Tibial artery (tissue), 4 donors: Measurements from ENCODE around the gene OTOP2.
A peak's percentile ranks its signal among the peaks of the same experiment; 100 is the strongest.

Experiments used
- DNase-seq, 2 donors: peaks; one replicate each; pipeline ENCODE4 v3.0.0-alpha.2; 2019
- H3K27ac ChIP-seq, 2 donors: fragments of 200-600 bp; sonication (generic) in 1 of 2; 1 replicate in 1 of 2; 2 replicates in 1 of 2; pipeline ENCODE4 v1.5.1; 2018 to 2019; ENCODE audit warnings: mild to moderate bottlenecking in 1 of 2
- H3K27me3 ChIP-seq, 2 donors: fragments of 200-600 bp; sonication (generic) in 1 of 2; one replicate each; pipeline versions ENCODE4 v1.5.1 to v1.6.0; 2016 to 2019
- H3K36me3 ChIP-seq, 3 donors: fragments of 200-600 bp; sonication (generic) in 2 of 3; one replicate each; pipeline ENCODE4 v1.5.1; 2016 to 2019; ENCODE audit warnings: mild to moderate bottlenecking in 2 of 3
- H3K4me1 ChIP-seq, 4 donors: fragments of 200-600 bp; sonication (generic) in 2 of 4; 1 replicate in 3 of 4; 2 replicates in 1 of 4; pipeline ENCODE4 v1.5.1; 2016 to 2019
- H3K4me3 ChIP-seq, 2 donors: fragments of 200-600 bp; sonication (generic) in 1 of 2; 1 replicate in 1 of 2; 2 replicates in 1 of 2; pipeline ENCODE4 v1.5.1; 2018 to 2019; ENCODE audit warnings: mild to moderate bottlenecking in 2 of 2
- H3K9me3 ChIP-seq, 3 donors: fragments of 200-600 bp; sonication (generic) in 1 of 3; one replicate each; pipeline ENCODE4 v1.5.1; 2016 to 2019
- intact Hi-C: fragments of 100-400 bp; cut with DNase I; formaldehyde crosslinking; loops from one replicate; pipeline ENCODE4 v1.15.0; 2023; ENCODE audit warnings: low total_unique reads
- TF ChIP-seq, protein P1 (sequence below), 2 experiments: fragments of 200-600 bp in 1 of 2; fragments of 450-650 bp in 1 of 2; IDR thresholded peaks; one replicate each; pipeline ENCODE4 v1.5.1; 2017 to 2019; ENCODE audit warnings: antibody characterized with exemption in 2 of 2, mild to moderate bottlenecking in 1 of 2, moderate library complexity in 1 of 2

OTOP2 gene

GRCh38 chr17:74954115-74954514, 30.0 kb downstream of the OTOP2 start:
- intact Hi-C loops = no loop called here
- TF ChIP-seq, protein P1, sequence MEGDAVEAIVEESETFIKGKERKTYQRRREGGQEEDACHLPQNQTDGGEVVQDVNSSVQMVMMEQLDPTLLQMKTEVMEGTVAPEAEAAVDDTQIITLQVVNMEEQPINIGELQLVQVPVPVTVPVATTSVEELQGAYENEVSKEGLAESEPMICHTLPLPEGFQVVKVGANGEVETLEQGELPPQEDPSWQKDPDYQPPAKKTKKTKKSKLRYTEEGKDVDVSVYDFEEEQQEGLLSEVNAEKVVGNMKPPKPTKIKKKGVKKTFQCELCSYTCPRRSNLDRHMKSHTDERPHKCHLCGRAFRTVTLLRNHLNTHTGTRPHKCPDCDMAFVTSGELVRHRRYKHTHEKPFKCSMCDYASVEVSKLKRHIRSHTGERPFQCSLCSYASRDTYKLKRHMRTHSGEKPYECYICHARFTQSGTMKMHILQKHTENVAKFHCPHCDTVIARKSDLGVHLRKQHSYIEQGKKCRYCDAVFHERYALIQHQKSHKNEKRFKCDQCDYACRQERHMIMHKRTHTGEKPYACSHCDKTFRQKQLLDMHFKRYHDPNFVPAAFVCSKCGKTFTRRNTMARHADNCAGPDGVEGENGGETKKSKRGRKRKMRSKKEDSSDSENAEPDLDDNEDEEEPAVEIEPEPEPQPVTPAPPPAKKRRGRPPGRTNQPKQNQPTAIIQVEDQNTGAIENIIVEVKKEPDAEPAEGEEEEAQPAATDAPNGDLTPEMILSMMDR (IDR thresholded peaks at IDR 0.05) = no peak
- DNase-seq = no peak
- Histone ChIP-seq H3K4me1 (no peaks in the 10 kb centered on the region), H3K36me3 (peaks cover 0 to 19% (median 0%) of the 10 kb centered on the region in 3 donors), H3K27me3 (peaks cover 0 to 44% of the 10 kb centered on the region in 2 donors), H3K27ac (no peak overlapping the region), H3K9me3 (no peaks in the 10 kb centered on the region), H3K4me3 (no peak overlapping the region)

DNA sequence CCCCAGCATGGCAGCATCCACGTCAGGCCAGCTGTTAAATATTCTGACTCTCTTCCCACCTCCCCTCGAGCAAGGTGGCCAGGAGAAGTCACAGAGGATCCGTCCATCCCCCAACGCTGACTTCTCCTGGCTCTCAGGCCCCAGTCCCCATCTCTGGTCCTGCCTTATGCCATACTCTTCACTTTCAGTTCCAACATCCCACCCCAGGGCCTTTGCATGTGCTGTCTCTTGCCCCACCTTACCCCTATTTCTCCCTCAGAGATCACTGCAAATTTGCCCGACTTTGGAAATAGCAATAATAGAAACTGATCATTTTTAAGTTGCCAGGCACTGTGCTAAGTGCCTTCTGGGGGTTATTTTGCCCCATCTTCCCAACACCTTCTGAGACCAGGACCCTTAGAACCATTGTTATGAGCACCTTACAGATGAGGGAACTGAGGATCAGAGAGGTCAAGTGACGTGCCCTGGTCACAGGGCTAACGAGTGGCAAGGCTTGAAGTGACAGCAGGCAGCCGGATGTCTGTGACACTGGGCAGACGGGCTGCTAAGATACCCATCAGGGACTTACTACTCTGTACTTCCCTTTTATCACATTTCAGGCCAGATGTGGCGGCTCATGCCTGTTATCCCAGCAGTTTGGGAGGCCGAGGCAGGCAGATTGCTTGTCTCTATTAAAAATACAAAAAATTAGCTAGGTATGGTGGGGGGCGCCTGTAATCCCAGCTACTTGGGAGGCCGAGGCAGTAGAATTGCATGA, 30.8 kb downstream of the OTOP2 start:
- intact Hi-C loops = no loop called here
- peaks cover 0 to 37% of the 10 kb centered on the region in 2 donors for H3K27me3 ChIP-seq
- H3K4me1 ChIP-seq = no peaks in the 10 kb centered on the region
- DNase-seq = no peak
- peaks cover 0 to 19% (median 0%) of the 10 kb centered on the region in 3 donors for H3K36me3 ChIP-seq
- H3K9me3 ChIP-seq = no peaks in the 10 kb centered on the region
- no peak overlapping the region for H3K4me3 ChIP-seq
- no peak overlapping the region for H3K27ac ChIP-seq
- TF ChIP-seq, protein P1 (IDR thresholded peaks at IDR 0.05) = no peak

DNA sequence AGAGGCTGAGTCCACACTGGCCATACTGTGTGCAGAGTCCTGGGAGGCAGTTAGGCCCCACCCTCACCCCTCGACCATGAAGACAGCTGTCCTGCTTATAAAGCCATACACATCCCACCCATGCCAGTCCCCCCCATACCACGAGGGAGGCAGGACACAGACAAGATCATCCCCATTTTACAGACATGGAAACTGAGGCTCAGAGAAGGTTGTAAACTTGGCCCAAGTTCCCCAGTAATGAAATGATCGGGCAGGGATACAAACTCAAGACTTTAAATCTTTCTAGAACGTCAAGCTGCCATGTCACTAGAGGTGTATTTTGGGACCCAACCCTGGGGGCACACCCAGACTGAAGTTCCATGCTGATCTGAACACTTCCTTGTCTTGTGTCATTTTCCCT, 32.0 kb downstream of the OTOP2 start:
- DNase-seq = no peak

DNA sequence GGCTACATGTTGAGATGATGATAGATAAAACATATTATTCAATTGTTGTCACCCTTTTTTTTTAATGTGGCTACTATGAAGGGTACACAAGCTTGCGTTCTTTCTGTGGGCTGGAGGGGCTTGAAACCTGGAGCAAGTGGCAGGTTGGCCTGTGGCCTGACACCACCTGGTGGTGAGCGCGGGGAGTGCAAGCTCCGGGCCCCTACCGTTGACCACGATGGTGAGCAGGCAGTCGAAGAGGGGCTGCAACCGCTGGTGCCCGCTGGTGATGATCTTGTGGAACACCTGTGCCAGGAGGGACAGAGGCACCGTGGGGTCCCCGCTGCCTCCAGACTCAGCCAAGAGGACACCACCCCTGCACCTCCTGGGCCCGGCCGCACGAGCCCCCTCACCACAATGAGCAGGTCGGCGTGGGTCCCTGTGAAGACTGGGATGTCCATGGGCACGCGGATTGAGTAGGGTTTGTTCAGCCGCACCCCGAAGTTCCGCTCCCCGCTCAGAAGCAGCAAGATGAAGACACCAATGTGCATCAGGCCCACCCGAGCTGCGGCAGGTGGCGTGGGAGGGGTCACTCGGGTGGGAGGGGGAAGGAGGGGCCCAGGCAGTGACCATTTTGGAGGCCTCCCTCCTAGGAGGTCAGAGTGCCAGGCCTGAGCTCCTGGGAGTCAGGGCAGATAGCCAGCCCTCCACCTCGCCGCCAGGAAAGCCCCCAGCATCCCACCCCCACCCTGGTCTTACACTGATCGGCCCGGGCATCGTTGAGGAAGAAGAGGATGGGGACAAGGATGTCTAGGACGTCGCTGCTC, 34.1 kb downstream of the OTOP2 start:
- Histone ChIP-seq H3K4me1 (peaks cover 0 to 4% (median 0%) of the 10 kb centered on the region in 4 donors), H3K9me3 (no peaks in the 10 kb centered on the region), H3K4me3 (no peak overlapping the region), H3K36me3 (peaks cover 0 to 19% (median 0%) of the 10 kb centered on the region in 3 donors), H3K27ac (no peak overlapping the region), H3K27me3 (peaks cover 0 to 19% of the 10 kb centered on the region in 2 donors)
- peak; percentile 63 to 82 for DNase-seq
- TF ChIP-seq, protein P1 (IDR thresholded peaks at IDR 0.05) = peak; percentile 85 to 91
- intact Hi-C loops = no loop called here

More for the DNA sequence above, 32.0 kb downstream of the OTOP2 start:
- H3K27me3 ChIP-seq = peaks cover 0 to 26% of the 10 kb centered on the region in 2 donors
- H3K4me3 ChIP-seq = no peak overlapping the region
- intact Hi-C loops = no loop called here
- TF ChIP-seq, protein P1 (IDR thresholded peaks at IDR 0.05) = no peak
- no peak overlapping the region for H3K27ac ChIP-seq
- no peaks in the 10 kb centered on the region for H3K9me3 ChIP-seq
- no peaks in the 10 kb centered on the region for H3K4me1 ChIP-seq
- peaks cover 0 to 19% (median 0%) of the 10 kb centered on the region in 3 donors for H3K36me3 ChIP-seq

DNA sequence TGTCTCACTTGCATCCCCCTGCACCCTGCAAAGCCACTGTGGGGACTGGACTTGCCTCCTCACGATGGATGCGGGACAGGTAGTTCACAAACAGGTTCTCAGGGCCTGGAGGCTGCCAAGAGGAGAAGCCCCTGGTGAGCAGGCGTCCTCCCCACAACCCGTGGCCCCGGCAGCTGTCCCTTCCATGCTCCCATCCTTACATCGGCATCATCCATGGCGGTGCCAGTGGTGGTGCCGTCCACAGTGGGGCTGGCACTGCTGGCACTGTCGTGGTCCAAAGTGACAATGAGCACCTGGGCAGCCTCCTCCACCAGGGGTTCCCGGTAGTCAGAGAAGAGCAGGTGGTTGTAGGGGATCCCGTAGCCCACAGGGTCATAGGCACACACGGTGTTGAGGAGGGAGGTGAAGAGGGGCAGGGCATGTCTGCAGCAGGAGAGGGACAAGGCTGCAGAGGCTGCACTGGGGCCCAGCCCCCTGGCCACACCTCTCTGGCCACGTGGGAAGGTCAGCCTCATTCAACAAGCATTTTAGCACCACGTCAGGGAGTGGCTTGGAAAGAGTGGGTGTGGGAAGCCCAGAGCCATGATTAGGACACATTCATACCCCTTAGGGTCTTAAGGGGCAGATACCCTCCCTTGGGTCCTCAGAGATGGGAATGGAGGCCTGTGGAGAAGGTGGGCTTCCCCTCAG, 35.9 kb downstream of the OTOP2 start:
- no peak for DNase-seq
- no peak overlapping the region for H3K4me3 ChIP-seq
- H3K36me3 ChIP-seq = peaks cover 0 to under 1% (median 0%) of the 10 kb centered on the region in 3 donors
- intact Hi-C loops = loop anchor here (5.0 to 10.0 kb wide), 2 partner anchors 52 to 245 kb away; partner anchors contain the start of genes MRPL58 and NUP85
- no peak overlapping the region for H3K27ac ChIP-seq
- H3K9me3 ChIP-seq = no peaks in the 10 kb centered on the region
- TF ChIP-seq, protein P1 (IDR thresholded peaks at IDR 0.05) = no peak
- H3K4me1 ChIP-seq = peaks cover 0 to 7% (median 0%) of the 10 kb centered on the region in 4 donors
- H3K27me3 ChIP-seq = peaks cover 0 to 28% of the 10 kb centered on the region in 2 donors
